SIG-M5 treated with dmso at 0.1 percent for 504 hours (cell line): ENCODE data around the gene CYB5A.
"Not testable (repeated sequence)": the region's sequence is repeated elsewhere in the genome, so short reads cannot be mapped to it uniquely, and the experiment has no call there.

Experiments used
- DNase-seq: peaks from one replicate; lab custom pipeline; 2025; ENCODE audit not compliant: unreplicated experiment; lab: John Stamatoyannopoulos, UW

Gene CYB5A

GRCh38 chr18:74299162-74299561 lies 7.4 kb upstream of the CYB5A start:
- DNase-seq: no peak

DNA sequence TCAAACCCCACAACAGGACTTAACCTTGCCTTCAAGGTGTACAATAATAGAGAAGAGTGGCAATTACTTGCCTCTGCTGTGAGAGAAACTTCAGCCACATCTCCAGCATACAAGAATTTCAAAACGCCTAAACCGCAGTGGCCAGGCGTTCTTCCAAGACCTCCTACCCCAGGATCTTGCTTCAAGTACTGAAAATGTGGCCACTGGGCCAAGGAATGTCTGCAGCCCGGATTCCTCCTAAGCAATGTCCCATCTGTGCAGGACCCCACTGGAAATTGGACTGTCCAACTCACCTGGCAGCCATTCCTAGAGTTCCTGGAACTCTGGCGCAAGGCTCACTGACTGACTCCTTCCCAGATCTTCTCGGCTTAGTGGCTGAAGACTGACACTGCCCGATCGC lies 2.8 kb upstream of the CYB5A start:
- DNase-seq: no peak

DNA sequence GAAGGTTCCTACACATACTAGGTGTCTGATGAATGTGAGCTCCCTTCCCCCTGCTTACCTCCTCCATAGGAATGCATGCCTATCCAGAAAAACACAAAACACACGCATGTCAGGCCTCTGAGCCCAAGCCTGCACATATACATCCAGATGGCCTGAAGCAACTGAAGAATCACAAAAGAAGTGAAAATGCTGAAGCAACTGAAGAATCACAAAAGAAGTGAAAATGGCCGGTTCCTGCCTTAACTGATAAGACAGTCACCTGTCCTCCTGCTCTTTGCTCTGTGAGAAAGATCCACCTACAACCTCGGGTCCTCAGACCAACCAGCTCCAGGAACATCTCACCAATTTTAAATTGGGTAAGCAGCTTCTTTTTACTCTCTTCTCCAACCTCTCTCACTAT lies 1.2 kb upstream of the CYB5A start:
- DNase-seq: not testable (repeated sequence)

- no peak for DNase-seq
These were observed 737 bp upstream of the CYB5A start for GRCh38 chr18:74292541-74292858.

- DNase-seq: no peak
These were observed 342 bp downstream of the CYB5A start for GRCh38 chr18:74291472-74291770.

- no peak for DNase-seq
These were observed 830 bp downstream of the CYB5A start for GRCh38 chr18:74290794-74291471.

DNA sequence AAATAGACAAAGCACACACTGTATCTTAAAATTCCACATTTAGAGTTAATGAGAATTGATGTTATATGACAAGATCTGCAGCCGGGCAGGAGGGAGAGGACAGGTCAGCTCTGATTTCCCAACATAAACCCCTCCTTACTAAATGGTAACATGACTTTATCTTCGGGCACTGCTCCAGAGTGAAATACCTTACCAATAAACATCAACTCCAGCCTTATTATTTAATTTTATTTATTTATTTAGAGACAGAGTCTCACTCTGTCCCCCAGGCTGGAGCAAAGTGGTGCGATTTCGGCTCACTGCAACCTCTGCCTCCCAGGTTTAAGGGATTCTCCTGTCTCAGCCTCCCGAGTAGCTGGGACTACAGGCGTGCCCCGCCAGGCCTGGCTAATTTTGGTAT lies 1.7 kb downstream of the CYB5A start:
- DNase-seq: no peak

GRCh38 chr18:74289137-74289536 lies 2.6 kb downstream of the CYB5A start:
- DNase-seq: no peak

DNA sequence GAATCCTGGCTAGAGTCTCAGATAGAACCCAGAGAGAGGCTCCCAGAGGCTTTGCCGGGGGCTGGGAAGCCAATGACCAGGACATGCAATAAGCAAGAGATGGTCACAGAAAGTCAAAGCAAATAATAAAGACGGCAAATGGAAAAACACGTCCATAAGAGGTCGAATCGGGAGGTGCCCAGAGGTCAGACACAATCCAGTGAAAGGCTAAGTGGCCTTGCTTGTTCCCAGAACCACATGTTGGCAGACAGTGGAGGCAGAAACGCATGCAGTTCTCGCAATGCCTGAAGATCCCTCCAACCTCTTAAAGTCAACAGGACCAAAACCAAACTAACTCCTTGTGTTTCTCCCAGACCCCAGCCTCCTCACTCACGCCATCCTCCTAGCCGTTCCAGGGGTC lies 3.0 kb downstream of the CYB5A start:
- DNase-seq: no peak

GRCh38 chr18:74288041-74288440 lies 3.7 kb downstream of the CYB5A start:
- DNase-seq: no peak

- DNase-seq: no peak
These were observed 4.9 kb downstream of the CYB5A start for GRCh38 chr18:74286856-74287255.

DNA sequence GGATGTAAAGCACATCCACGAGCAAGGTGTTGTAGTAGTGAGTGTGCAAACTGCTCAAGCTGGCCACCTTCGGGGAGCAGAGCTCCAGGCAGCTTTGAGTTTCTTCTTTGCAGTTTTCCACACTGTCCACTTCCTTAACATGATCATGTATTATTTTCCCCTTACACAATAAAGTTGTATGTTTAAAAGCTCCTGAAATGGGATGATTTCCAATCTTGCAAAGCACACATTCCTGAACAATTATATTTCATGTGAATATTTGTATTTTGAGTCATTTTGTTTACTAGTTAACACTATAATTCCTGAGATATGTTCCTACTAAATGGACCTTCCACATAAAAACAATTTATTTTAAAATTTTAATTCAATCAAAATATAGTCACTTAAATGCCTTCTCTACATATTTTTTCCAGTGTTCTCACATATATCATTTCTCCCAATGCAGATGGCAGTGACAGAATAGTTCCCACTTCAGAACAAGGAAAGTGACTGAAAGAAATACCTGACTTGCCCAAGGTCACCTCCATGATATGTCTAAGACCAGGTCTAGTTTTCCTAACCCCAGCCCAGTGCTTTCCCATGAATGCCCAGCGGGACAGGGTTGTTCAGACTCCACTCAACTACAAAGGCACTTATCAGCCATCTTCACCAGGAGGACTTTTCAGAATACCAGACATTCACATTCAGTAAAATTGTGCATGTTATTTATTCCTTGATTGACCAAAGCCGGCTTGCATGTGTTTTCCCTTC lies 5.5 kb downstream of the CYB5A start:
- no peak for DNase-seq

DNA sequence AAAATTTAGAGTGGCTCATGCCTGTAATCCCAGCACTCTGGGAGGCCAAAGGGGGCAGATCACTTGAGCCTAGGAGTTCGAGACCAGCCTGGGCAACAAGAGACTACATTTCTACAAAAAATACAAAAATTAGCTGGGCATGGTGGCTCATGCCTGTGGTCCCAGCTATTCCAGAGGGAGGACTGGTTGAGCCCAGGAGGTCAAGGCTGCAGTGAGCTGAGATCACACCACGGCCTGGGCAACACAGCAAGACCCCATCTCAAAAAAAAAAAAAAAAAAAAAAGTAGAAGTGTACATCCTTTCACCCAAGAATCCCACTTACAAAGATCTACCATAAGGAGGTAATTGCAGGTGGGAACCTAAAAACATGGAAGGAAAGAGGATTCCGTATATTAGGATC lies 6.2 kb downstream of the CYB5A start:
- DNase-seq: not testable (repeated sequence)

DNA sequence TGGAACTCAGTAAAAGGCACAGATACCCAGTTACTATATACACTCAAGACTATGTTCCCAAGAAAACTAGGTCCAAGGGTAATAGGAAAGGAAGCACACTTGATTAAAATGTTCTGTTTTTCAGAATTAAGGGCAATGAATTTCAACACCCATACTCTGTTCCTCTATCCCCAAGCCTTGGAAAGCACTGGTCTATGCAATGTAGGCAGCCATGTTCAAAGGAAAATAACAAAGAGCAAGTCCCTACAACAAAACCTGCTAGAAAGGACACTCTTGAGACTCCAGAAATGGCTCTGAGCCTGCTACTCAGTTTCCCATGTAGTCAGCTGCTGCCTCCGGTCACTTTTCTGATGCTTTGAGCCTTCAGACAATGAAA lies 6.8 kb downstream of the CYB5A start:
- no peak for DNase-seq

DNA sequence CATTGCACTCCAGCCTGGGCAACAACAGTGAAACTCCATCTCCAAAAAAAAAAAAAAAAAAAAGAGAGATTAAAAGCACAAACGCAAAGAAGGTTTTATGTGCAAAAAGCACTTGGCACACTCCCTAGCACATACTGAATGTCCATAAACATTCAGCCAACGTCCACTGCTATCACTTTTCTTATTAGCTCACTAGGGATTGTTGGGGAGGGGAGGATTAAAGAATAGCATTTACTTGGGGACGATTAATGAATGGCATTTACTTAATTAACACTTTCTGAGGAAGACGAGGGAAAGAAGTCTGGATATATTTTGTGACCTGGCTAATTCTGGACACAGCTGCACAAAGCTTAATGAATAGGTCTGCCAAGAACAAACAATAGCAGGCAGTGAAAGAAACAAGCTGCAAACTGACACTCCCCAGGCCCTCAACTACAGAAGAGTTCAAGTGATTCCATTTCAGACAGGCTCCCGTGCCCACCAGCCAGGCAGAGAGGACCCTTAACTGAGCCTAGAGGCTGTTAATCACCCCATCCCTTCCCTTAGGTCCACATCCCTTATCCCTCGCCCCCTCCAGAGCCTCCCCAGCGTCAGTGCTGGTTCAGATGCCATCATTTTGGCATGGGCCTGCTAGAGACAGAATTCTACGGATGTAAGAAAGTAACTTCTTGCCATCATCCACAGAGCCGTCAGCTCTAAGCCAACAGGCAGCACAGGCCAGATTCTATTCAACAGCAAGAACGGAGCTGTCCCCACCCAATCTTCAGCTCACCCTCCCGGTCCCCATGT lies 7.4 kb downstream of the CYB5A start:
- DNase-seq: no peak

DNA sequence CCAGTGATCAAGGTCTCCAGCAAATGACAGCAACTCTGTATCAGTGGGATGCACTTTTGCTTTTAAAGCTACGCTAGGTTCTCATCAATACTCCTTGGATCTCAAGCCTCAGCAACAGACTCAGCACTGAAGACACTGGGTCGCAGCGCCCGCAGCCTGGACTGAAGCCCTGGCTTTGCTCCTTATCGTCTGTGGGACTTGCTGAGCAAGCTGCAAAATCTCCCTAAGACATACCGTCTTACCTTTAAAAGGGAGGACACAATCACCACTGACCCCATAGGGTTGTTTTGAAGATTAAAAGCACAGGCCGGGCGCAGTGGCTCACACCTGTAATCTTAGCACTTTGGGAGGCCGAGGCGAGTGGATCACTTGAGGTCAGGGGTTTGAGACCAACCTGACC lies 8.1 kb downstream of the CYB5A start:
- DNase-seq: no peak

- DNase-seq: no peak
These were observed 8.8 kb downstream of the CYB5A start for GRCh38 chr18:74282755-74283554.

DNA sequence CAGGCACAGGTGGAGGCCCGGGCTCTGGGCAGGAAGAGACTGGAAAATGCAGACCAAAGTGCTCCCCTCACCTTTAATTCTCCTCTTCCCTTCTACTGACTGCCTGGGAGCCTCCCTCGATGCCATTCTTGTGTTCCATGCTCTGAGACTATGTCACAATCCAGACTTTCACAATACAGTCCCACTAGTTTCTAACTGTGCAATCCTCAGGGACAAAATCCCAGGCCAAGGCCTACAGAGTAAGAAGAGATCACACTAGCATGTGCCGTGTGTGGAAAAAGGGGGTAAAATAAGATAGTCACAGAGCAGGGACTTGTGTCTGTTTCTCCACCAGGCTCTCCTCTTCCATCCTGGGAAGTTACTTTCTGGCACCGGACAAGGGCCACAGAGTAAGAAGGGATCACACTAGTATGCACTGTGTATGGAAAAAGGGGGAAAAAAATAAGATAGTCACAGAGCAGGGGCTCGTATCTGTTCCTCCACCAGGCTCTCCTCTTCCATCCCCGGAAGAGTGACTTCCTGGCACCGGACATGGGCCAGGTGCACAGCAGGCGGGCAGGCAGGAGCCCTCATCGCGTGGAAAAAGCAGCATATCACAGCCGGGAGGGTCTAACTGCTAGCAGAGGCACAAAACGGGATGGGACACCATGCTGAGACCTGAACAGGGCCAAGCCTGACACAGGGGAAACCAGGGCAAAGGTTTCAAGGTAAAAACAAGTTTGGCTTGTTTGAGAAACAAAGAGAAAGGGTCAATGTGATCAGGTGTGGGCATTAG lies 9.6 kb downstream of the CYB5A start:
- DNase-seq: no peak

- no peak for DNase-seq
These were observed 10.5 kb downstream of the CYB5A start for GRCh38 chr18:74281011-74281979.

DNA sequence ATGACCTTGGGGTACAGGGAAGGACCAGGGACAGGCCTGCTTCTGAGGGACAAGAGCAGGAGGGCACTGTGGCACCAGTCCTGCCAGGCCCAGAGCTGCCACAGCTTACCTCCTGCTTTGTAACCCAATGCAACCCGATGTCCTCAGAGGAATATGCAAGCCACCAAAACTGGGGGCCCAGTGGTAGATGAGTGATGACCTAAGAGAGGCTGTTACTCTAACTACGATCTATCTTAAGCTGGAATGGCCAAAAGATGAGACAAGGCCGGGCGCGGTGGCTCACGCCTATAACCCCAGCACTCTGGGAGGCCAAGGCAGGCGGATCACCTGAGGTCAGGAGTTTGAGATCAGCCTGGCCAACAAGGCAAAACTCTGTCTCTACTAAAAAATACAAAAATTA lies 12.8 kb downstream of the CYB5A start:
- DNase-seq: no peak
